SU-DHL-6 (cell line): Measurements from ENCODE around the gene TENT4A.

Experiments
- CTCF ChIP-seq: fragments of 200-600 bp; sonication (generic); IDR thresholded peaks from one replicate; pipeline ENCODE4 v1.5.1; 2017; ENCODE audit warnings: antibody characterized with exemption, mild to moderate bottlenecking, low read length, moderate library complexity; ENCODE audit not compliant: insufficient read depth, poor library complexity, severe bottlenecking
- EZH2phosphoT487 ChIP-seq: fragments of 200-600 bp; sonication (generic), shearing (Covaris generic); conservative IDR thresholded peaks from 2 replicates; pipeline ENCODE4 v1.6.1; 2018; ENCODE audit warnings: mild to moderate bottlenecking, antibody characterized with exemption, low read length, moderate library complexity, mixed read lengths

GRCh38 chr5:6730407-6730806 lies 17.2 kb downstream of the TENT4A start:
- TF ChIP-seq CTCF (no peak), EZH2phosphoT487 (no peak)
